C4-2B (cell line): ENCODE data around the gene SLC16A11.

ENCODE experiments used
- CTCF ChIP-seq: fragments of 450-650 bp; conservative IDR thresholded peaks from 2 replicates; pipeline ENCODE4 v1.5.1; 2017; ENCODE audit warnings: mild to moderate bottlenecking
- ZFX ChIP-seq: fragments of 450-650 bp; IDR thresholded peaks from 2 replicates; pipeline ENCODE4 v1.6.1; 2017

DNA sequence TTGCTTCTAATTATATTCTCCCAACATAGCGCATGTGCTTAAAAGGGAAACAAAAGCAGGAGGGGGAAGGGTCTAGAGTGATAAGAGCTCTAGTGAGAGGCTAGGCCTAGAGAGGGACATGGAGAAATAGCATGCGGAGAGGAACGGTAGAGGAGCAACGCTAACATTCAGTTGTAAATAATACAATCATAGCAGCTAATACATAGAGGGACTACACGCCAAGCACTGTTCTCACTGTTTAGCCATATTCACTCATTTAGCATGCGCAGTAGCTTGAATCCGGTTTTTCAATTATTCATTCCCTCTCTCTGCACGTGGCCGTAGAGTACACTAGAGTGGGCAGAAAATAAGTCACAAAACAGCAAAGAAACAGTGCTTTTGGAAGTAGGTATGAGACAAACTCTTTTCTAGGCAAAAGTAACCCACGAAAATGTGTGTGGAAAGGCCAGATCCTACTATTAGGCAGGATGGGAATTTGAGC, 49.7 kb downstream of the SLC16A11 start:
- no peak for TF ChIP-seq CTCF
- TF ChIP-seq ZFX = no peak
